HG03520 (cell line): ENCODE data around the gene POR.

Experiments
- ATAC-seq: cut with Tn5 transposase; IDR thresholded peaks from one replicate; pipeline ENCODE4 v1.9.1; 2021; ENCODE audit warnings: mild to moderate bottlenecking, moderate library complexity; ENCODE audit not compliant: unreplicated experiment

Gene POR

GRCh38 chr7:75971309-75971960 lies 56.5 kb downstream of the POR start:
- ATAC-seq, result no peak

- ATAC-seq, result no peak
Measured at GRCh38 chr7:75971961-75972763, 57.2 kb downstream of the POR start.

- no peak for ATAC-seq
Measured at GRCh38 chr7:75977743-75978142, 62.8 kb downstream of the POR start.

- no peak for ATAC-seq
Measured at GRCh38 chr7:75979759-75980429, 64.9 kb downstream of the POR start.

GRCh38 chr7:75980430-75981202 lies 65.7 kb downstream of the POR start:
- no peak for ATAC-seq

GRCh38 chr7:75981203-75981452 lies 66.2 kb downstream of the POR start:
- ATAC-seq, result no peak

- no peak for ATAC-seq
Measured at GRCh38 chr7:75981453-75982305, 66.7 kb downstream of the POR start.

- ATAC-seq, result no peak
Measured at GRCh38 chr7:75982306-75983064, 67.5 kb downstream of the POR start.

- ATAC-seq, result no peak
Measured at GRCh38 chr7:75983471-75984129, 68.6 kb downstream of the POR start.

- no peak for ATAC-seq
Measured at GRCh38 chr7:75984130-75985008, 69.4 kb downstream of the POR start.

- no peak for ATAC-seq
Measured at GRCh38 chr7:75985009-75985517, 70.1 kb downstream of the POR start.

GRCh38 chr7:75985518-75986146 lies 70.7 kb downstream of the POR start:
- ATAC-seq, result no peak

GRCh38 chr7:75986147-75986781 lies 71.3 kb downstream of the POR start:
- no peak for ATAC-seq

- no peak for ATAC-seq
Measured at GRCh38 chr7:75987026-75987804, 72.3 kb downstream of the POR start.

GRCh38 chr7:75987805-75988567 lies 73.0 kb downstream of the POR start:
- no peak for ATAC-seq
